Measurements from ENCODE around the gene TAF8.

The TAF8 gene

GRCh38 chr6:42123379-42124103, 73.2 kb downstream of the TAF8 start:
- H3K27ac ChIP-seq = peak overlapping the region; percentile 95
- ChIA-PET CTCF (interaction anchor here (0.5 kb wide), 1 partner anchor 15 kb away, joined by 4 read pairs; no protein-coding TSS in a partner anchor), POLR2A (ENCODE audit: low non-redundant PET) (no interaction called here)

DNA sequence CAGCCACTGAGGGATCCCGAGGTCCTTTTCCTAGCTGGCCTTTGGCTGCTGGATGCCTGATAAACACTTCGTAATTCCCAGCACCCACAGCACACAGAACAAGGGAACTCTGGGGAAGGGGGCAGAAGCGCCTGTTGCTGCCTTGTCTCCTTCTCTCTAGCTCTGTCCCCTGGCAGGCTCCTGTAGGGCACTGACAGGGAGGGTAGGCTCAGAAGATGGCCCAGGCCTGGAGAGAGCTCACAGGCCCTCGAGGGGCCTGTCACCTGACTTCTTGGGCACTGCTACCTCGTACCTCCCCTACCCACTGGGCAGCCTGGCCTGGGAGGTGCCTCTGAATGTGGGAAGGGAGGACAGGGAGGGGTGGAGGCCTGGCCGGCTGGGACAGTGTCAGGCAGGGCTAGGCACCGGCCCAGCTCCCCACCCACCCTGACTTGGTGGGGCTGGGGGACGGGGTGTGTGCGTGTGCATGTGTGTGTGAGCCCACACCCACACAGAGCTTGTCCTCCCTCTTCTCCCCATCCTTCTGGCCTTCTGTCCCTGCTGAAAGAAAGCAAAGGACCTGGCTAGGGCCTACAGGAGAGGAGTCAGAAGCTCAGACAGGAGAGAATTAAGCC, 74.0 kb downstream of the TAF8 start:
- peak overlapping the region; percentile 95 for H3K27ac ChIP-seq
- ChIA-PET CTCF (interaction anchor here (0.5 kb wide), 1 partner anchor 14 kb away, joined by 4 read pairs; no protein-coding TSS in a partner anchor), POLR2A (ENCODE audit: low non-redundant PET) (no interaction called here)
- TF ChIP-seq, protein P1, sequence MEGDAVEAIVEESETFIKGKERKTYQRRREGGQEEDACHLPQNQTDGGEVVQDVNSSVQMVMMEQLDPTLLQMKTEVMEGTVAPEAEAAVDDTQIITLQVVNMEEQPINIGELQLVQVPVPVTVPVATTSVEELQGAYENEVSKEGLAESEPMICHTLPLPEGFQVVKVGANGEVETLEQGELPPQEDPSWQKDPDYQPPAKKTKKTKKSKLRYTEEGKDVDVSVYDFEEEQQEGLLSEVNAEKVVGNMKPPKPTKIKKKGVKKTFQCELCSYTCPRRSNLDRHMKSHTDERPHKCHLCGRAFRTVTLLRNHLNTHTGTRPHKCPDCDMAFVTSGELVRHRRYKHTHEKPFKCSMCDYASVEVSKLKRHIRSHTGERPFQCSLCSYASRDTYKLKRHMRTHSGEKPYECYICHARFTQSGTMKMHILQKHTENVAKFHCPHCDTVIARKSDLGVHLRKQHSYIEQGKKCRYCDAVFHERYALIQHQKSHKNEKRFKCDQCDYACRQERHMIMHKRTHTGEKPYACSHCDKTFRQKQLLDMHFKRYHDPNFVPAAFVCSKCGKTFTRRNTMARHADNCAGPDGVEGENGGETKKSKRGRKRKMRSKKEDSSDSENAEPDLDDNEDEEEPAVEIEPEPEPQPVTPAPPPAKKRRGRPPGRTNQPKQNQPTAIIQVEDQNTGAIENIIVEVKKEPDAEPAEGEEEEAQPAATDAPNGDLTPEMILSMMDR (conservative IDR thresholded peaks at IDR 0.05; ENCODE audit: low read depth) = no peak
- DNase-seq (ENCODE audit: low spot score) = no peak

More at GRCh38 chr6:42123379-42124103, 73.2 kb downstream of the TAF8 start:
- TF ChIP-seq, protein P1 (conservative IDR thresholded peaks at IDR 0.05; ENCODE audit: low read depth) = no peak
- no peak for DNase-seq (ENCODE audit: low spot score)

- peak overlapping the region; percentile 95 for H3K27ac ChIP-seq
- POLR2A ChIA-PET (ENCODE audit: low non-redundant PET) = no interaction called here
- CTCF ChIA-PET = no interaction called here
- TF ChIP-seq, protein P1 (conservative IDR thresholded peaks at IDR 0.05; ENCODE audit: low read depth) = no peak
- DNase-seq (ENCODE audit: low spot score) = no peak
Measured at GRCh38 chr6:42125231-42125630, 74.9 kb downstream of the TAF8 start.

- DNase-seq (ENCODE audit: low spot score) = no peak
- H3K27ac ChIP-seq = peak overlapping the region; percentile 95
- CTCF ChIA-PET = interaction anchor here (0.7 kb wide), 2 partner anchors 9 to 54 kb away, joined by 3 read pairs; no protein-coding TSS in a partner anchor
- POLR2A ChIA-PET (ENCODE audit: low non-redundant PET) = interaction anchor here (0.7 kb wide), 1 partner anchor 169 kb away, joined by 3 read pairs; no protein-coding TSS in a partner anchor
- TF ChIP-seq, protein P1 (conservative IDR thresholded peaks at IDR 0.05; ENCODE audit: low read depth) = no peak
Measured at GRCh38 chr6:42125663-42126062, 75.3 kb downstream of the TAF8 start.

DNA sequence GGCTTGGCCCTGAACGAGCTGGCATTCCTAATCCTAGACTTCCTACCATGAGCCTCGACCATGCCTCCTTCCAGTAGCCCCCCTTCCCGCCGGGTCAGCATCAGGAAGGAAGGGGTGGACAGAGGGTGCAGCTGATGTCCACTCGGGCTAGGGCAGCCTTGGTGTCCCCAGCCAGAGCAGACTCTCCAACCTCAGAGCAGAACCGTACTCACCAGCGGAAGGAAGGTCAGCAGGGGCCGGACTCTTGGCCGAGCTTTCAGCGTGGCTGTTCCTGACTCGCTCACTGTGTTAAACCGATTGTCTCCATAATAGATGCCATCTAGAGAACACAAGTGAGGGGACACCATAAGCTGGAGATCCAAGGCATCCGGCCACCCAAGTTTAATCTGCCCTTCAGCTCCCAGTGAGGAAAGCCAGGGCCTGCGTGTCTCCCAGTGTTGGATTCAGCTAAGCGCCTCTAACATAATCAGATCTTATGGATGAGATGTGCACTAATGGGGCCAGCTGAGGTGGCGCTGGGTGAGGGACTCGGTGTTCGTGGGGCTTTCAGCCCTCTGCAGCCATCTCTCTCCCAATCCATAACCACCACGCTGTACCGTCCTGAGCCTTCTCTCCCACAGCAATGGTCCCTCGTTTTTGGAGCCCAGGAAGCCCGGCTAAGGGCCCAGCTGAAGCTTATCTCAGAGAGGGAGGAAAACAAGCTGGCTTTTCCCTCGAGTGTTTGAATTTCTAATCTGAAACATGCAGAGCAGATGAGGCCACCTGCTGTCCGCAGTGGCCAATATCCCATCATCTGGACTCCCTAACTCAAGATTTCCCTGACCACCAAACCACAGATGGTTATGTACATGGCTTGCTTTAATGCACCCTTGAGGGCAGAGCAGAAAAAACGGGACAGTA, 78.4 kb downstream of the TAF8 start:
- peak overlapping the region; percentile 27 for H3K27ac ChIP-seq
- TF ChIP-seq, protein P1 (conservative IDR thresholded peaks at IDR 0.05; ENCODE audit: low read depth) = no peak
- ChIA-PET CTCF (no interaction called here), POLR2A (ENCODE audit: low non-redundant PET) (interaction anchor here (1.0 kb wide), 1 partner anchor 8 kb away, joined by 3 read pairs; no protein-coding TSS in a partner anchor)
- DNase-seq (ENCODE audit: low spot score) = no peak

GRCh38 chr6:42129360-42129676, 79.0 kb downstream of the TAF8 start:
- TF ChIP-seq, protein P1 (conservative IDR thresholded peaks at IDR 0.05; ENCODE audit: low read depth) = no peak
- ChIA-PET CTCF (interaction anchor here (0.6 kb wide), 1 partner anchor 740 kb away, joined by 4 read pairs; no protein-coding TSS in a partner anchor), POLR2A (ENCODE audit: low non-redundant PET) (no interaction called here)
- peak overlapping the region; percentile 27; the same call in 1 of the 2 replicates for H3K27ac ChIP-seq
- no peak for DNase-seq (ENCODE audit: low spot score)
